NCI-H345 treated with DMSO at 0.1 percent for 48 hours (cell line): ENCODE measurements around the gene TFIP11.

Experiments used
- DNase-seq: peaks from one replicate; lab custom pipeline; 2025; ENCODE audit not compliant: unreplicated experiment; lab: John Stamatoyannopoulos, UW

The TFIP11 gene

GRCh38 chr22:26479792-26480610 is 32.3 kb downstream of the TFIP11 start:
- DNase-seq: no peak

GRCh38 chr22:26479043-26479791 is 33.1 kb downstream of the TFIP11 start:
- no peak for DNase-seq

- DNase-seq: no peak
These were observed 34.9 kb downstream of the TFIP11 start for GRCh38 chr22:26477341-26477731.

- no peak for DNase-seq
These were observed 35.5 kb downstream of the TFIP11 start for GRCh38 chr22:26476705-26477340.

- no peak for DNase-seq
These were observed 37.6 kb downstream of the TFIP11 start for GRCh38 chr22:26474682-26475081.

GRCh38 chr22:26471522-26471921 is 40.8 kb downstream of the TFIP11 start:
- DNase-seq: no peak

GRCh38 chr22:26470807-26471206 is 41.5 kb downstream of the TFIP11 start:
- no peak for DNase-seq

GRCh38 chr22:26466196-26466595 is 46.1 kb downstream of the TFIP11 start:
- no peak for DNase-seq

GRCh38 chr22:26464312-26464711 is 48.0 kb downstream of the TFIP11 start:
- DNase-seq: no peak

- DNase-seq: no peak
These were observed 48.6 kb downstream of the TFIP11 start for GRCh38 chr22:26463688-26464087.

- DNase-seq: no peak
These were observed 49.1 kb downstream of the TFIP11 start for GRCh38 chr22:26463101-26463661.

GRCh38 chr22:26462641-26463040 is 49.6 kb downstream of the TFIP11 start:
- no peak for DNase-seq

GRCh38 chr22:26462051-26462450 is 50.2 kb downstream of the TFIP11 start:
- no peak for DNase-seq

GRCh38 chr22:26461188-26461810 is 51.0 kb downstream of the TFIP11 start:
- no peak for DNase-seq

GRCh38 chr22:26460202-26460601 is 52.1 kb downstream of the TFIP11 start:
- DNase-seq: no peak

GRCh38 chr22:26457661-26458272 is 54.5 kb downstream of the TFIP11 start:
- DNase-seq: no peak

- DNase-seq: no peak
These were observed 58.3 kb downstream of the TFIP11 start for GRCh38 chr22:26453812-26454500.

GRCh38 chr22:26453216-26453615 is 59.1 kb downstream of the TFIP11 start:
- DNase-seq: no peak

GRCh38 chr22:26452236-26453016 is 59.8 kb downstream of the TFIP11 start:
- no peak for DNase-seq
